H1 (cell line): ENCODE results near the gene ZNF560. TPM values are rescaled to one million over a fixed set of nuclear protein-coding genes. Genes with fewer than 3 reads are reported as not detected.

Experiments used
- FOSL1 ChIP-seq: IDR thresholded peaks from 2 replicates; pipeline ENCODE4 v1.6.1; 2011; ENCODE audit warnings: mild to moderate bottlenecking, low read depth, low read length, moderate library complexity; ENCODE audit not compliant: insufficient read depth
- HDAC6 ChIP-seq: IDR thresholded peaks from one replicate; pipeline ENCODE4 v1.7.1; 2012; ENCODE audit warnings: low read depth, mild to moderate bottlenecking, inconsistent platforms, low read length, moderate library complexity
- polyA plus RNA-seq, 7 experiments: library from polyadenylated mRNA; depleted of rRNA in 3 of 7; stranded (reverse) in 5 of 7; unstranded in 2 of 7; fragments of >200 nt in 5 of 7; fragments of 200-250 nt in 2 of 7; gene quantifications; 1 replicate in 5 of 7; 2 replicates in 1 of 7; 4 replicates in 1 of 7; pipeline versions ENCODE4 v1.2.1 to v1.2.3, GENCODE V29; 2011 to 2013; ENCODE audit warnings: missing spikeins in 2 of 7, mixed read lengths in 2 of 7
- total RNA-seq: library from RNA; stranded (reverse); fragmentation: NEBNext Ultra II Directional; extraction: Animal tissue kit (Norgen Biotek cat#: 25700); gene quantifications from 2 replicates; pipeline ENCODE4 v1.2.1, GENCODE V29; 2021

The ZNF560 gene
- total and polyA plus RNA-seq, 2 of the 8 experiments (the other 6 are each of a cell fraction or from before 2014, with no cell fraction given), result 0.02 TPM; not detected in 1

DNA sequence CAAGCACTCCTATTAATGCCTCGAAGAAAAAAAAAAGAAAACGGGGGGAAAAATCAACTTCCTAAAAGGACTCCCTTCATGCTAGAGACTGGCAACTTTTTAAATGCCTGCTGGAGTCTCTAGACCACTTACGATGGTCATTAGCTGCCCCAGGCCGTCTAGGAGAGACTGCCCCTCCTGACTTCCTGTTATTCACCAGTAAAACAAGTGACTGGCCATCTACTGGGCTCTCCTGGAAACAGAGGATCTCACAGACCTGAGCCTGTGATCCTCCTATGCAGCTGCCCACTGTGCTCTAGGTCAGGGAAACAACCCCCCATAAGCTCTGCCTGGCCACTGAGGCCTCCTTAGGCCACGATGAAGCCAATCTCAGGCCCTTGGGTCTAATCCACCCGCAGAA lies 70.5 kb downstream of the ZNF560 start (continued):
- TF ChIP-seq HDAC6 (no peak), FOSL1 (no peak)

Other genes starting within 250 kb of the ZNF560 start
- not detected in 2 replicates for gene OR7E24, start 247.7 kb downstream of the ZNF560 start, total RNA-seq
- gene OR7E24, start 247.7 kb downstream of the ZNF560 start, polyA plus RNA-seq (2011; rRNA removed), result not detected in 2 replicates
- gene ZNF699, start 188.8 kb downstream of the ZNF560 start, total RNA-seq, result 3.3 and 3.7 TPM in 2 replicates
- 1.00 and 1.0 TPM in 2 replicates for gene ZNF699, start 188.8 kb downstream of the ZNF560 start, polyA plus RNA-seq (2011; rRNA removed)
- gene ZNF559, start 174.4 kb downstream of the ZNF560 start, total RNA-seq, result 17.6 and 19.0 TPM in 2 replicates
- gene ZNF559, start 174.4 kb downstream of the ZNF560 start, polyA plus RNA-seq (2011; rRNA removed), result 3.2 and 10.2 TPM in 2 replicates
- gene ZNF177, start 135.6 kb downstream of the ZNF560 start, total RNA-seq, result 5.9 and 7.7 TPM in 2 replicates
- gene ZNF177, start 135.6 kb downstream of the ZNF560 start, polyA plus RNA-seq (2011; rRNA removed), result 2.1 and 3.1 TPM in 2 replicates
- 14.2 and 15.3 TPM in 2 replicates for gene ZNF266, start 63.0 kb downstream of the ZNF560 start, total RNA-seq
- 6.6 and 15.6 TPM in 2 replicates for gene ZNF266, start 63.0 kb downstream of the ZNF560 start, polyA plus RNA-seq (2011; rRNA removed)
- gene ZNF426, start 40.0 kb upstream of the ZNF560 start, total RNA-seq, result 27.9 and 30.9 TPM in 2 replicates
- gene ZNF426, start 40.0 kb upstream of the ZNF560 start, polyA plus RNA-seq (2011; rRNA removed), result 2.9 and 3.6 TPM in 2 replicates
- gene ZNF121, start 85.9 kb upstream of the ZNF560 start, total RNA-seq, result 194 and 220 TPM in 2 replicates
- gene ZNF121, start 85.9 kb upstream of the ZNF560 start, polyA plus RNA-seq (2011; rRNA removed), result 13.6 and 22.2 TPM in 2 replicates
- gene ZNF561, start 122.6 kb upstream of the ZNF560 start, total RNA-seq, result 57.6 and 64.7 TPM in 2 replicates
- gene ZNF561, start 122.6 kb upstream of the ZNF560 start, polyA plus RNA-seq (2011; rRNA removed), result 25.0 and 28.6 TPM in 2 replicates
- gene ZNF562, start 176.5 kb upstream of the ZNF560 start, total RNA-seq, result 2.5 and 2.6 TPM in 2 replicates
- 0.12 and 0.20 TPM in 2 replicates for gene ZNF562, start 176.5 kb upstream of the ZNF560 start, polyA plus RNA-seq (2011; rRNA removed)